Measurements from ENCODE around the gene LIAS.

- TF ChIP-seq CTCF (IDR thresholded peaks at IDR 0.05; ENCODE audit: poor library complexity, severe bottlenecking), result no peak
- TF ChIP-seq MXI1 (conservative IDR thresholded peaks at IDR 0.05; ENCODE audit: poor library complexity, severe bottlenecking), result no peak
- TF ChIP-seq SMC3 (conservative IDR thresholded peaks at IDR 0.05; ENCODE audit: poor library complexity), result no peak
- TF ChIP-seq TAF1 (IDR thresholded peaks at IDR 0.05; ENCODE audit: low read depth), result no peak
- no peak for TF ChIP-seq REST (IDR thresholded peaks at IDR 0.05; ENCODE audit: borderline replicate concordance)
- no peak for TF ChIP-seq POLR2AphosphoS5 (IDR thresholded peaks at IDR 0.05)
- no peak for TF ChIP-seq EP300 (conservative IDR thresholded peaks at IDR 0.05; ENCODE audit: poor library complexity, severe bottlenecking)
Measured at GRCh38 chr4:39510348-39510929, 51.6 kb downstream of the LIAS start.
